Activated CD8-positive, alpha-beta memory T cell treated with anti-CD3 and anti-CD28 coated beads, Interleukin-2, amount 50 U/mL, for 24 hours (primary cell): Measurements from ENCODE around the gene ZNF618.

Experiments
- DNase-seq: peaks from one replicate; pipeline ENCODE4 v3.0.0-alpha.2; 2020; ENCODE audit errors: extremely low read depth

ZNF618 gene

GRCh38 chr9:113934167-113934828, 58.2 kb downstream of the ZNF618 start:
- DNase-seq = no peak

DNA sequence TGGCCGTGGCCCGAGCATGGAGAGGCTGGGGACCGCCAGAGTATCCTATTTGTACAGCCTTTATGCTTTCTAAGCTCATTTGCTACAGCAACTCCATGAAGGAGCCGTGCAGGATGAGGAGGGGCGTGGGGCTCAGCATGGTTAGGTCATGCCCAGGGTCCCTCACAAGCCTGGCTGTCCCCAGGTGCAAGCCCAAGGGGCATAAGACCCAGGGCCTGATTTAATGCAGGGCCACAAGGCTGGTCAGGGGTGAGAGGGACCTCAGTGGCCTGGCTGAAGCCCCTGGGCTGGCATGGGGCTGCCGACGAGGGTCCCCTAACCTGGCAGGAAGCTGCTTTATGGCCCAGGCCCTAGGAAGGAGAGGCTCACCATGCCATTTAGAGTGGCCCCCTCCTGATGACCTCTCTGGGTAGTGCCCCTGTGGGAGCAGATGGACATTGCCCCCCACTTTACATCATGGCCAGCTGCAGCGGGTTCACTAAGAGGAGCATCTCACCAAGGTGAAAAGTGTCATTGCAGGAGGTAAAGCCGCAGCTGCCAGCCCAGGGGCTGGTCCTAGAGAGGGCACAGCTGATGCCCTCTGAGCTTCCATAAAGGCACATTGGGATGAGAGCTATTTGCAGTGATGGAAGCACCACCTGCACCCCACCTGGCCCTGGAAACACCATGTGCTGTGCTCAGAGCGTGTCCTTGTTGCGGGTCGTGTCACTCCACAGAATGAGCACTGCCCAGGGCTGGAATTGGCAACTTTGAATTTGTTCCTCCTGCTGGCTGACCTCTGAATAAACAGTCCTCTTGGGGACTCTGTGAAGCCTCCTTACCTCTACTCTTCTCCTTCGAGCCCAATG, 58.9 kb downstream of the ZNF618 start:
- no peak for DNase-seq

- no peak for DNase-seq
Observed at GRCh38 chr9:113935677-113936380, 59.7 kb downstream of the ZNF618 start.

GRCh38 chr9:113940077-113940476, 64.0 kb downstream of the ZNF618 start:
- DNase-seq = no peak

DNA sequence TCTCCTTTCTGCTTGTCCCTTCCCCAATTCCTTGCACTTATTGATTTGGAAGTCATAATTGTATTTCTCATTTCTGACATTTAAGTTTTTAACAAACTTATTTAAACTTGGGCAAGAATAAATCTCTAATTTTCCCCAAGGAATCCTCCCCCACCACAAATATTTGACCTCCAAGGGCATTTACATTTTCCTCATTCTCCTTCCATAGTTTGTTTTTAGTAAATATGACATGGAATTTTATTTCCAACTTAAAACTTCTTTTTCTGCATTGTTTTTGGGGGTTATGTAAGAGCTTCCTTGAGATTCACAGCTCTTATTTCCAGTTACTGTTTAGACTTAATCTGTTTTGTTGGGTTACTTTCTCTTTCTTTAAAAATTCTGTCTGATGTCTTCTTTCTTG, 64.9 kb downstream of the ZNF618 start:
- no peak for DNase-seq

- no peak for DNase-seq
Observed at GRCh38 chr9:113941526-113941925, 65.4 kb downstream of the ZNF618 start.

- DNase-seq = no peak
Observed at GRCh38 chr9:113943112-113944009, 67.3 kb downstream of the ZNF618 start.

- no peak for DNase-seq
Observed at GRCh38 chr9:113945784-113946183, 69.7 kb downstream of the ZNF618 start.

- no peak for DNase-seq
Observed at GRCh38 chr9:113946496-113947115, 70.5 kb downstream of the ZNF618 start.

DNA sequence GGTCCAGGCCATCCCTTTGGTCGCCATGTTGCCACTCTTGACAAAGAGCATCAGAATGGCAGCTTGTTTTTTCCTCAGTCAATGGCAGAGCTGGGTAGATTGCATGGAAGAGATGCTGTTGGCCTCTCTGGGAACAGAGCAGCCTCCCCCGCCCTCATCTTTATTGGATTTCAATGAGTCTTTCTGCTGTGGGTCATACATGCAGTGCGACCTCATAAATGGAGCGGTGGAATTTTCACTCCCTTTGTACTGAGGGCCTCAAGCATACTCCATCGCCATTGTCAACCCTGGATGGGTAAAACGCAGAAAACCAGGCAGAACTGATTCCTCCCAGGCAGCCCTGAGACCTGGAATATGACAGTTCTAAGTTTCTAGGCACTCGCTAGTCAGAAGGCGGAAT, 71.8 kb downstream of the ZNF618 start:
- DNase-seq = no peak

DNA sequence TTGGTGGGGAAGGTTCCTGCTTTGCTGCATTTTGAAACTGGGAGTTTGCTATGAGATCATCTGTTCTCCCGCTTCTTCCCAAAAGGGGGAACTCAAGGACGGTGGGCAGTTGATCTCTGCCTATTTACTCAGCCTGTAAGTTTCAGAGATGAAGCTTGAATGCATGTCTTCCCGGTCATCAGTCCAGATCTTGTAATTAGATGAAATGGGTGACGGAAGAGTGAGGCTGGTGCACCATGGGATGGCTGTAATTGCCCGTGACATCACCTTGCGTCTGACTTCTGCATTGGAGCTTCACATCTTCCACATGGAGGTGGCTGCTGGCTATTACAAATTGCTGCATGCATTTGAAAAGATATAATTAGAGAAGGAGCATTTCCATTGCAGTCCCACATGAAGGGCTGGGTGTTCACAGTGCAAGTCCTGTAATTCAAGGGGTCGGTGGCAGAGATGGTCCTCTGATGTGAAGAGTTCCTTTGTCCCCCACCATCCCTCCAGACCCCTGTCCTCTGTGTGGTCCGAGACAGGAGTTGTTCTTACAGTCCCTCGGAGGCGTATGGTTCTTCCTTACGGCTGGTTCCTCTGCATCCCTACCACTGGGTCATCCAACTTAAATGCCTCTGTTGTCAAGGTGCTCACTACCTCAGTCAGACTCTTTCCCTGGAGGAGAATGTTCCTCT, 72.9 kb downstream of the ZNF618 start:
- DNase-seq = no peak

GRCh38 chr9:113949571-113950078, 73.5 kb downstream of the ZNF618 start:
- no peak for DNase-seq

DNA sequence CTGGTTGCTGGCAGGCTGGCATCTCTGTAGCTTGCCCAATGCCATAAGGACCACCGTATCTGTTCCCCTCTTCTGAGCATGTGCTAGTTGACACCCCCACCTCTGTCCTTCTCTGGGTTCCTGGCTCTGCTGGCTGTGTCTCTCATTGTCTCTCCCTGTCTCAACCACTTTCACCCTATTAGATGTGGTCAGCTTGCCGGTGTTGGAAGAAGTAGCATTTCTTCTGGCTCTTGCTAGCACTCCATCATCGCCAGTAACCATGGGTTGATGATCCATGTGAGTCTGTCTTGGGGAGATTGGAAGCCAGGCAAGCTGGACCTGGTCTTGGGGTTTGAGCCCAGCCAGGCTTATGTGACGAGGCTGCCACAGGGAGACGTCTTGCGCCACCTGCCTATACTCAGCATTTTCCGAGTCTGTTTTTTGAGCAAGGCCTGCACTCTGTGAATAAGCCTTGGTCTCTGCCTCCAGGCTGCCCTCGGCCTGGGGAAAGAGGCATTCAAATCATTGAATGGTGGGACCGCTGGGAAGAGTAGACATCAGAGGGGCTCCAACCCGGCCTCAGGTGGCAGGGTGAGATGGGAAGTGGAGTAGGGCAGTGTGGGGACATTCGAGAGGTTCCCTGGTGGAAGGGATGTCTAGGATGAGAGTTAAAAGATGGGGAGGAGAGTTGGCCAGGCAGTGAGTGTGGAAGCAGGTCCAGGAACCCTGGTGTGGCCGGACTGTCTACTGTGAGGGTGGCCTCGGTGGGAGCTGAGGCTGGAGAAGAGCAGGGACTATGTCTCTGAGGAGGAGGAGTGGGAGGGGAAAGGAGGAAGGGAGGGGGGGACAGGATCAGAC, 74.3 kb downstream of the ZNF618 start:
- no peak for DNase-seq

- DNase-seq = no peak
Observed at GRCh38 chr9:113951032-113951372, 74.9 kb downstream of the ZNF618 start.

GRCh38 chr9:113952676-113953075, 76.6 kb downstream of the ZNF618 start:
- DNase-seq = no peak

DNA sequence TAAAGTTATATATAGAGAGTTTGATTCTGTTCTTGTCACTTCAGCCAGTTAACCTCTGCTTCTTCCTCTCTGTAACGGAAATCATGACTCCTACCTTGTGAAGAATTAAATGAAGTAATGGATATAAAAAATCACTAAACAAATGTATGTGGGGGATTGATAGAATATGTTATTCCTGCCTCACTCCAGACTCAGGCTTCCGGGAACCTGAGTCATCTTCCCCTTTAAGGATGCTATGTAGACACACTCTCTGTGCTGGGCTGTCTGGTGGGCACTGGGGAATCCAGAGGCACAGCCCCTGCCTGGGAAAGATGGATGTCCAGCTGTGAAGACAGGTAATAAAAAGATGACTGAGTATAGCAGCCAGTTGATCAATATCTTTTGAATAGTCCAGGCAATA, 77.4 kb downstream of the ZNF618 start:
- no peak for DNase-seq

- DNase-seq = no peak
Observed at GRCh38 chr9:113954591-113954990, 78.5 kb downstream of the ZNF618 start.

- no peak for DNase-seq
Observed at GRCh38 chr9:113955076-113955752, 79.1 kb downstream of the ZNF618 start.

DNA sequence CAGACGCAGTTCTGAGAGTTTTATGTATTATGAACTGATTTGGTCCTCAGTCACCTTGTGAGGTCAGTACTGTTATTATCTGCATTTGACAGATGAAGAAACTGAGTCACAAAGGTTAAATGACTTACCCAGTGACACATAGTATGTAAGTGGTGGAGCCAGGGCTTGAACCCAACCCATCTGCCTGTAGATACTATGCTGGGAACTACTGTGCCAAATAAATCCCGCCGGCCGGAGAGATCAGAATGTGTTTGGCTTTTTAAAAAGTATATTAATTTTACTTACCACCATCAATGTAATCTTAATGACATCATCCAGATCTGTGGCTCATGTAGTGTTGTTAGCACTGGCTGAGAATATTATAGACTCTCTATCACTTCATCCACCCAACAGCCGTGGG, 80.8 kb downstream of the ZNF618 start:
- DNase-seq = no peak
